Activated CD8-positive, alpha-beta memory T cell treated with anti-CD3 and anti-CD28 coated beads, Interleukin-2, amount 50 U/mL, for 48 hours (primary cell): ENCODE data around the gene CUL9.

Experiments used
- DNase-seq: peaks from one replicate; pipeline ENCODE4 v3.0.0-alpha.2; 2020

Gene CUL9

DNA sequence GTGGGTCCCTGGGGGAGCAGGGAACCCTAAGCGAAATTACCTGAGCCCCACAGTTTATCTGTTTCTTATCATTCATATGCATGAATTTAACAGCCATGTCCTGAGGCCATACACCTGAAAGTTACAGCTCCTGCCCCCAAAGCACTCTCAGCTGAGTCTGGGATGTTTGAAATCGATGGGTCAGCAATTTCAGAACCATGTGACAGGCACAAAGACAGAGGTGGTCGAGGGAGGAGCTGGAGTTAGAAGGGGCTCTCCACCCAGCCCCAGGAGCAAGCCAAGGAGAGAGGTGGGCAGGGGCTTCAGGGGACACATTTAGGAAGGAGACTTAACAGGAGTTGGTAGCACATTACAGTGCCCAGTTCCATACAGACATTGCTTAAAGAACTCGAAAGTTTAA is 76.2 kb downstream of the CUL9 start:
- DNase-seq: no peak

DNA sequence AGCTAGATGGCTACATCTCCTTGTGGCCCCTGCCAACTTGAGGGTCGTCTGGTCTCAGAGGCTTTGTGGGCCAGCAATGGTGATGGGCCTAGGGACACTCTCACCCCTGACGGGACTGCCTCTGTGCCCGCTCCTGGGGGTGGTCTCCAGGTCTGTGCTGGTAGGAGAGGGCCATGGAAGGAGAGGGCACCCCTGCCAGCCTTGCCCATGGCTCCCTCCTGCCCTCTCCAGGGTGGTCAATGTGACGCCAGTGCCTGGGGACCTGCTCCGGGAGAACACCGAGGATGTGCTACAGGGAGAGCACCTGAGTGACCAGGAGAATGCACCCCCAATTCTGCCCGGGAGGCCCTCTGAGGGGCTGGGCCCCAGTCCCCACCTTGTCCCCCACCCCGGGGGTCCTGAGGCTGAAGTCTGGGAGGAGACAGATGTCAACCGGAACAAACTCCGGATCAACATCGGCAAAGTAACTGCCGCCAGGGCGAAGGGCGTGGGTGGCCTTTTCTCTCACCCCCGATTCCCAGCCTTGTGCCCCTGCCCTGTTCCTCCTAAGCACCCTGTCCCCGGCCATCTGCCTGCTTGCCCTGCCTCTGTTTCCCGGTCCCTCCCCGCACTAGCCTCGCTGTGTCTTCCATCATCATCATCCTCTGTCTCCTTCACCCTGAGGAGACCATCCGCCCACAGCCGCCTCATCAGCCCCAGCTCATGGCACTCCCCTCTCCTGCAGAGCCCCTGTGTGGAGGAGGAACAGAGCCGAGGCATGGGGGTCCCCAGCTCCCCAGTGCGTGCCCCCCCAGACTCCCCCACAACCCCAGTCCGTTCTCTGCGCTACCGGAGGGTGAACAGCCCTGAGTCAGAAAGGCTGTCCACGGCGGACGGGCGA is 77.1 kb downstream of the CUL9 start:
- no peak for DNase-seq

- DNase-seq: no peak
Measured at GRCh38 chr6:43260791-43261190, 78.8 kb downstream of the CUL9 start.

DNA sequence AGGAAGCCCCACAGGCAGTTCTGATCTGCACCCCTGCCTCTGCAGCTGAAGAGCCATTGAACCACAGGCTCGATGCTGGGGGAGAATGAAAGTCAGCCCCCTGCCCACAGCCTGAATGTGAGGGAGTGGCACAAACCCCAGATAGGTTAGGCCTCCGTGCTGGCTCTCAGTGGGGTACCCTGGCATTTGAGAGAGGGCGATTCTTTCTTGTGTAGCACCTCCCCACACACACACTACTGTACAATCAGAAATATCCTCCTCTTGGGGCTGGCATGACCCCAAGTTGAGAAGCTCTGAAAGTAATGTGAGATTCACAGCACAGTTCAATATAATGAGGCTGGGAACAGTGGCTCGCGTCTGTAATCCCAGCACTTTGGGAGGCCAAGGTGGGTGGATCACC is 79.2 kb downstream of the CUL9 start:
- no peak for DNase-seq

DNA sequence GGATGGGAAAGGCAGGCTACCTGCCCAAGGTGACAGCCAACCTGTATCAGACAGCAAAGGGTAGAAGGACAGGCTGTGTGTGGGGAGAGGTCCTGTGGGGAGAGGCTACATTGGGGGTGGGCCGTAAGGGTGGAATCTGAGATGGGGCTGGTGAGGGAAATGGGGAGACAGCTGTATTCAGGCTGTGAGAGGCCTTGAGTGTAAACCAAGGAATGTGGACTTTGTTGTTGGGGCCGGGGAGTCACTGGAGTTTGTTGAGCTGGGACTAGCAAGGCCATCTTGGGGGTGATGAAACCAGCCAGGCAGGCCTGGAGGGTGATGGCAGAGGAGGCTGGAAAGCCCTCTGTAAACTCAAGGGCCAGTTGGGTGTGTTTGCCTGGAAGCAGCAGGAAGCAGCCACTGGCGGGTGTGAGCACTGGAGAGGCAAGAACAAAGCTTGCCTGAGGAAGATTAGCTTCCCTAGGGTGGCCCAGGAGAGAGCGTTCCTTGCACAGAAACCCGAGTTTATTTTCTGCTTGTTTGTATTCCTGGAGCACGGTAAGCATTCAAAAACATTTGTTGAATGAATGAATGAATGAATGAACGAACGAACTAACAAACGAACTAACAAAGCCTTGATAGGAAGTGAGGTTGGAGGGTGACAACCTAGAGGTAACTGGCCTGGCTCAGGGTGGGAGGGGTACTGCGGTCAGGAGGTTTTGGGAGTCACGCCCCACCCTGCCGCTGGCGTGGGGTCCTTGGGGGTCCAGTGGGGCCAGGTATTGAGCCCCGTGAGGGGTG is 80.2 kb downstream of the CUL9 start:
- no peak for DNase-seq

GRCh38 chr6:43262780-43263313 is 80.9 kb downstream of the CUL9 start:
- DNase-seq: no peak

DNA sequence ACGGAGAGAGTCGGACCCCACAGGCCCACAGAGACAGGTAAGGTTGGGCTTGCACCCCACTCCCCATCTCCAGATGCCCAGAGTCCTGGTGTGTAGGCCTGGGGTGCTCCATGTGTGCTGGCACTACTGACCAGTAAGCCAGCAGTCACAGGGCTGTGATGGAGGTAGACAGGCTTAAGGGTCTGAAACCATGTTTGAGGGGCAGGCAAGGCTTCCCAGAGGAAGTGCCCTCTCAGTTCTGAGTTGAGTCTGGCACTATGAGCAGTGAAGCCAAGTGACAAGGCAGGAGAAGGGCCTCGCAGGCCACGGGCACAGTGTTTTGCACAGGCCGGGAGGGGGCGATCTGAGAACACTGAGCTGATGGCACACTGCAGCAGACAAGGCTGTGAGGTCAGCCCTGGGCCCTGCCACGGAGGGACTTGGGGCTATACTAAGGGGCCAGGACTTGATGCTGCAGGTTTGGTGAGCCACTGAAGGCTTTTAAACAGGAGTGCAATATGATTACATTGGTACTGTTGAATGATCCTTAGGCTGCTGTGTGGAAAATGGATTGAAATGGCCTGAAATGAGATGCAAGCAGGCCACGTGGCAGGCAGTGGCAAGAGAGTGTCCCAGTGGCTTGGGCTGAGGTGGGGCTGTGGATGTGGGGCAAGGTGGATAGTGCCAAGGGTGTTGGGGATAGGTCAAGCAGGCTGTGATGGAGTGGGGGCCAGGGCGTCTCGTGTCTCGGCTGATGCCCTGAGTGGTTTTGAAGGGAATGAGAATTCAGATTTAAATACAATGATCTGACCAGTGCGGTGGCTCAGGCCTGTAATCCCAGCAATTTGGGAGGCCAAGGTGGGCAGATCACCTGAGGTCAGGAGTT is 81.5 kb downstream of the CUL9 start:
- peak; percentile 83 for DNase-seq

- no peak for DNase-seq
Measured at GRCh38 chr6:43264599-43265145, 82.7 kb downstream of the CUL9 start.

GRCh38 chr6:43265564-43265963 is 83.6 kb downstream of the CUL9 start:
- no peak for DNase-seq

DNA sequence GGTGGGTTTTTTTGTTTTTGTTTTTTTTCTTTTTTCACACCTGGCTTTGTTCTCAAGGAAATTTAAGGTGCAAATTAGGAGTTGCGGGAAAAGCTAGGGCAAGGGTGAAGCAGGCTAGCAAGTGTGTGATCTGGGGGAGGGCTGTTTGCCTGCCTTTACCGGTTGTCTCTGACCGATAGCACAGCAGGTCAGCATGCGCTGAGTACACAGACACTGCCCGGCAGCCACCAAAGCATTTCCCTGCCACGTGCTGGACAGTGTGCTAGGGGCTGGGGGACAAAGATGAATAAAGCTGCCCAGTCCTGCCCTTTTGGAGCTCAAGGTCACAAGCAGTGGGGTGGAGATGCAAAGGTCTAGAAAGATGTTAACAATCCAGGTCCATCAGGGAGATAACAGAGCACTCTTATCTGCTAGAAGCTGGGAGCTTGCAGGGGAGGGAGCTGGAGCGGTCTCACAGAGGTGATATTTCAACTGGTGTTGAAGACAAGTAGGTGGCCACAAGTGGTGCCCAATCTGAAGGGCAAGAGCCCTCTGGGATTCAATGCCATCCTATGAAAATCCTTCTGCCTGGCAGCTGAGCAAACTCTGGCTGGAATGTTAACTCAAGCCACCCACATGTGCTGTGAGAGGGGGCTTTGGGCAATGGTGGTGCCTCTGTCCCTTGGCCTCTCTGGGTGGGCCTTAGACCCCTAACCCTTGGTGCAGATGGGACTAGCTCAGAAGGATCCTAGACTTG is 85.8 kb downstream of the CUL9 start:
- no peak for DNase-seq

GRCh38 chr6:43268355-43268700 is 86.3 kb downstream of the CUL9 start:
- no peak for DNase-seq

- DNase-seq: no peak
Measured at GRCh38 chr6:43268782-43269272, 86.8 kb downstream of the CUL9 start.

DNA sequence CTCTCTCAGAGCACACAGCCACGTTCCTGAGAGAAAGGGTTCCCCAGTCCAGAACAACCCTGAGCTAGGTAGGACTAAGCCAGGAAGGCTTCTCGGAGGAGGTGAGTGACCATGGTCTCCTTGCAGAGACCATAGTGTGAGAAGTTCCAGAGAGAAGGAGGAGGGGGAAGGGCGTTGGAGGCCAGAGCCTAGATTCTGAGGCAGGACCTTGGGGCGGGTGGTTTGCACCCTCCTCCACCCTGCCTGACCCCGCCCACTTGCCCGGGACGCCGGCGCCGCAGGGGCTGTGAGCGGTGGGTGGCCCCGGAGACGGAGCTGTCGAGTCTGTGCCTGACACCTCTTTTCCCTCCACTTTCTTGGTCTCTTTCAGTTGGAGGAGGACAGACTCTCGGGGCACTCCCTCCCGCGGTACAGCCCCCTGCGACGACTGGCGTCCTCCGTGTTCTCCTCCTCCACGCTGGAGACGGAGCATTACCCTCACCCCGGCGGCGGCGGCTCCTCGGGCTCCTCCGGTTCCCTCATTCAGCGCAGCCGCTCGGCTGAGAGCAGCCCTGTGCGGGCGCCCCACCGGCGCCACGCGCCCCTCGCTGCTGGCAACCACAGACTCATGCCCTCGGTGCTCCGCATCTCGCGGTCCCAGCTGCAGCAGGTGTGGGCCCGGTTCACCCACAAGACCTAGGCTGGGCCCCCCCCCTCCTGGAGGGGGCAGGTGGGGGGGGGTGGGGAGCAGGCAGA is 87.4 kb downstream of the CUL9 start:
- DNase-seq: peak; percentile 73

DNA sequence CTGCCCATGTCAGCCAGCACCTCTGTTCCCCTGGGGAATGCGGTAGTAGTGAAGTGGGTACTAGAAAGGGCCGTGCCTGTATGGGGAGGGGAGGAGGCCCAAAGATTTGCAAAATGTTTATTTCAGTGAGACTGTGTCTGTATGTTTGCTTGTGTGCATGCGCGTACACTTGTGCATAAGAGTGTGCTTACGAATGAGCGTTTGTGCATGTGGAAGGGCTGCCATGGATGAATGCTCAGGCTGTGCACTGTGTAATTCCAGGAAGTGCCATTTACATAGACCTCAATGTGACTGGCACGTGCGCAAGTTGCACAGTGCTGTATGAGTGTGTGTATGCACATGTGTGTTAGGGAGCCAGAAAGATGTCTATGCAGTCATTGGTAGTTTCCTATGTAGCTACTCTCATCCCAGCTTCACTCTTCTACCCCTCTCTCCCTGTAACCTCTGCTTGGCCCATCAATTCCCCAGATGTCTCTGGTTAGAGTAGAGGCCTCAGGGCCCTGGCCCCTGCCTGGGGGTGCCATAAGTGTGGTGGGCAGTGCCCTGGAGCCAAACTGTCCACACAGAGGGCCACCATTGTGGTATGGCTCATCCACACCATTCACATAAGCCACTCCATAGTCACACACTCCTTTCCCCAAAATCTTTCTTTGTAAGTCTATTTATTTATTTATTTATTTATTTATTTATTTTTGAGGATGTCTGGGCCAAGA is 89.3 kb downstream of the CUL9 start:
- DNase-seq: no peak

GRCh38 chr6:43271944-43272343 is 89.9 kb downstream of the CUL9 start:
- DNase-seq: no peak

DNA sequence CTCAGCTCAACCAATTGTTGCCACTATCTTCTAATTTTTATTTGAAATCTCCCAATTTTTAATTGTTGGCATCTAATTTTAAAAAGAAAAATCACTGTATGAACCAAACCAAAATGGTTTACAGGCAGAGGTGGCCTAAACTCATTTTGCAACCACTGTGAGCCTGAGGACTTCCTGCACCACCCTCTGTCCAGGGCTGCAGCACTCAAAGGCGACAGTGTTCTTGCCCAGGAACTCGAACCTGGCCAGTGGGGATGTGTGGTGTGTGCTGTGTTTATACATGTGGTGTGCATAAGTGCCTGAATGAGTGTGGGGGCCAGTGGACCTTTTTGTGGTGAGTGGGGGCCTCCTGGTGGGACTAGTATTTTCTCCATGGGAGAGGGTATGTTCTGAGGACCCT is 91.7 kb downstream of the CUL9 start:
- DNase-seq: no peak
